ENCODE results near the gene PLA2G1B. TPM values are rescaled to one million over a fixed set of nuclear protein-coding genes. Genes with fewer than 3 reads are reported as not detected.

Gene PLA2G1B
- total RNA-seq, 1 donor from 2014 or later = not detected

- Histone ChIP-seq H3K27ac (no peak overlapping the region), H3K36me3 (no peaks in the 10 kb centered on the region), H3K9me3 (no peaks in the 10 kb centered on the region), H3K27me3 (no peaks in the 10 kb centered on the region), H3K4me3 (peak overlapping the region; percentile 54 to 66), H3K4me1 (peaks cover 19% of the 10 kb centered on the region)
- intact Hi-C loops (cut with DNase I) = no loop called here
- DNase-seq (ENCODE audit: extremely low spot score in 2 of 2) = no peak
- TF ChIP-seq POLR2A (IDR thresholded peaks at IDR 0.05) (no peak), POLR2AphosphoS5 (IDR thresholded peaks at IDR 0.05; ENCODE audit: insufficient read depth in 1 of 2, low read depth in 1 of 2) (no peak), CTCF (IDR thresholded peaks at IDR 0.05) (no peak)
These were observed 39.8 kb upstream of the PLA2G1B start for GRCh38 chr12:120367233-120367923.

- intact Hi-C loops (cut with DNase I) = no loop called here
- H3K4me1 ChIP-seq = peaks cover 22% of the 10 kb centered on the region
- H3K36me3 ChIP-seq = no peaks in the 10 kb centered on the region
- no peak overlapping the region for H3K27ac ChIP-seq
- H3K9me3 ChIP-seq = no peaks in the 10 kb centered on the region
- no peak for DNase-seq (ENCODE audit: extremely low spot score in 2 of 2)
- no peak overlapping the region for H3K4me3 ChIP-seq
- TF ChIP-seq POLR2A (IDR thresholded peaks at IDR 0.05) (no peak), POLR2AphosphoS5 (IDR thresholded peaks at IDR 0.05; ENCODE audit: insufficient read depth in 1 of 2, low read depth in 1 of 2) (no peak), CTCF (IDR thresholded peaks at IDR 0.05) (no peak)
- H3K27me3 ChIP-seq = no peaks in the 10 kb centered on the region
These were observed 39.3 kb upstream of the PLA2G1B start for GRCh38 chr12:120366845-120367232.

GRCh38 chr12:120366341-120366705 lies 38.7 kb upstream of the PLA2G1B start:
- TF ChIP-seq POLR2A (IDR thresholded peaks at IDR 0.05) (no peak), CTCF (IDR thresholded peaks at IDR 0.05) (no peak), POLR2AphosphoS5 (IDR thresholded peaks at IDR 0.05; ENCODE audit: insufficient read depth in 1 of 2, low read depth in 1 of 2) (no peak)
- intact Hi-C loops (cut with DNase I) = no loop called here
- no peaks in the 10 kb centered on the region for H3K9me3 ChIP-seq
- no peaks in the 10 kb centered on the region for H3K36me3 ChIP-seq
- no peak for DNase-seq (ENCODE audit: extremely low spot score in 2 of 2)
- H3K4me3 ChIP-seq = no peak overlapping the region
- no peaks in the 10 kb centered on the region for H3K27me3 ChIP-seq
- no peak overlapping the region for H3K27ac ChIP-seq
- peaks cover 27% of the 10 kb centered on the region for H3K4me1 ChIP-seq

GRCh38 chr12:120365675-120366340 lies 38.2 kb upstream of the PLA2G1B start:
- peaks cover 30% of the 10 kb centered on the region for H3K4me1 ChIP-seq
- no peak for DNase-seq (ENCODE audit: extremely low spot score in 2 of 2)
- no peak for TF ChIP-seq POLR2A (IDR thresholded peaks at IDR 0.05)
- no peak for TF ChIP-seq CTCF (IDR thresholded peaks at IDR 0.05)
- no peak for TF ChIP-seq POLR2AphosphoS5 (IDR thresholded peaks at IDR 0.05; ENCODE audit: insufficient read depth in 1 of 2, low read depth in 1 of 2)
- no peaks in the 10 kb centered on the region for H3K36me3 ChIP-seq
- no peak overlapping the region for H3K4me3 ChIP-seq
- no peaks in the 10 kb centered on the region for H3K27me3 ChIP-seq
- no peaks in the 10 kb centered on the region for H3K9me3 ChIP-seq
- intact Hi-C loops (cut with DNase I) = no loop called here
- no peak overlapping the region for H3K27ac ChIP-seq

- no peak overlapping the region for H3K27ac ChIP-seq
- H3K27me3 ChIP-seq = no peaks in the 10 kb centered on the region
- H3K4me3 ChIP-seq = no peak overlapping the region
- no peaks in the 10 kb centered on the region for H3K9me3 ChIP-seq
- TF ChIP-seq POLR2AphosphoS5 (IDR thresholded peaks at IDR 0.05; ENCODE audit: insufficient read depth in 1 of 2, low read depth in 1 of 2) = no peak
- no peak for TF ChIP-seq POLR2A (IDR thresholded peaks at IDR 0.05)
- TF ChIP-seq CTCF (IDR thresholded peaks at IDR 0.05) = no peak
- DNase-seq (ENCODE audit: extremely low spot score in 2 of 2) = no peak
- intact Hi-C loops (cut with DNase I) = no loop called here
- peaks cover 25% of the 10 kb centered on the region for H3K4me1 ChIP-seq
- H3K36me3 ChIP-seq = no peaks in the 10 kb centered on the region
These were observed 36.9 kb upstream of the PLA2G1B start for GRCh38 chr12:120364487-120364886.
